Mesenteric fat pad (tissue), 1 donor: ENCODE measurements around the gene SMYD3. TPM values are rescaled to one million over a fixed set of nuclear protein-coding genes. Genes with fewer than 3 reads are reported as not detected.

ENCODE experiments used
- DNase-seq: peaks from one replicate; pipeline ENCODE4 v3.0.0-alpha.2; 2020; ENCODE audit warnings: low spot score
- total RNA-seq: library from RNA; stranded (reverse); fragmentation: NEBNext Ultra II Directional; extraction: Animal tissue kit (Norgen Biotek cat#: 25700); gene quantifications from one replicate; pipeline ENCODE4 v1.2.1, GENCODE V29; 2021
- donor health status: DM: yes; HTN: yes; CAD: no.

Gene SMYD3
- total RNA-seq, 1 donor from 2014 or later, result 12.4 TPM

GRCh38 chr1:246309247-246309884 lies 197.7 kb downstream of the SMYD3 start:
- no peak for DNase-seq

- DNase-seq, result no peak
Observed at GRCh38 chr1:246308533-246309075, 198.5 kb downstream of the SMYD3 start.

- DNase-seq, result no peak
Observed at GRCh38 chr1:246306415-246307037, 200.6 kb downstream of the SMYD3 start.

- no peak for DNase-seq
Observed at GRCh38 chr1:246304484-246305259, 202.4 kb downstream of the SMYD3 start.

GRCh38 chr1:246302711-246303317 lies 204.3 kb downstream of the SMYD3 start:
- no peak for DNase-seq

- no peak for DNase-seq
Observed at GRCh38 chr1:246302251-246302625, 204.8 kb downstream of the SMYD3 start.

GRCh38 chr1:246301553-246302250 lies 205.4 kb downstream of the SMYD3 start:
- no peak for DNase-seq

GRCh38 chr1:246300626-246301549 lies 206.2 kb downstream of the SMYD3 start:
- DNase-seq, result no peak

GRCh38 chr1:246297279-246298265 lies 209.5 kb downstream of the SMYD3 start:
- no peak for DNase-seq

GRCh38 chr1:246295968-246296367 lies 211.1 kb downstream of the SMYD3 start:
- DNase-seq, result no peak

- no peak for DNase-seq
Observed at GRCh38 chr1:246295340-246295739, 211.7 kb downstream of the SMYD3 start.

GRCh38 chr1:246294263-246294662 lies 212.8 kb downstream of the SMYD3 start:
- DNase-seq, result no peak

GRCh38 chr1:246293366-246294121 lies 213.5 kb downstream of the SMYD3 start:
- no peak for DNase-seq

GRCh38 chr1:246292571-246292970 lies 214.5 kb downstream of the SMYD3 start:
- no peak for DNase-seq

- no peak for DNase-seq
Observed at GRCh38 chr1:246291127-246291526, 216.0 kb downstream of the SMYD3 start.

GRCh38 chr1:246283771-246284410 lies 223.2 kb downstream of the SMYD3 start:
- no peak for DNase-seq

GRCh38 chr1:246281639-246282038 lies 225.4 kb downstream of the SMYD3 start:
- no peak for DNase-seq
